SJCRH30 (cell line): ENCODE results near the gene SPRY1. TPM values are rescaled to one million over a fixed set of nuclear protein-coding genes. Genes with fewer than 3 reads are reported as not detected.

Experiments
- DNase-seq, 2 experiments: peaks; one replicate each; pipeline ENCODE4 v3.0.0-alpha.2; 2015 to 2020
- H3K27ac ChIP-seq: fragments of 250-450 bp; sonication (Bioruptor Pico); 2 replicates; pipeline ENCODE4 v1.5.1; 2020; ENCODE audit warnings: mild to moderate bottlenecking, moderate library complexity
- H3K27me3 ChIP-seq: fragments of 250-450 bp; sonication (Bioruptor Pico); 2 replicates; pipeline ENCODE4 v1.5.1; 2020; ENCODE audit warnings: mild to moderate bottlenecking, moderate library complexity
- H3K36me3 ChIP-seq: fragments of 250-450 bp; sonication (Bioruptor Pico); 2 replicates; pipeline ENCODE4 v1.5.1; 2020; ENCODE audit warnings: mild to moderate bottlenecking, moderate library complexity
- H3K4me1 ChIP-seq: fragments of 250-450 bp; sonication (Bioruptor Pico); 2 replicates; pipeline ENCODE4 v1.5.1; 2020; ENCODE audit warnings: mild to moderate bottlenecking, moderate library complexity
- H3K4me3 ChIP-seq: fragments of 250-450 bp; sonication (Bioruptor Pico); 2 replicates; pipeline ENCODE4 v1.5.1; 2020; ENCODE audit warnings: mild to moderate bottlenecking, moderate library complexity
- H3K9me3 ChIP-seq: fragments of 250-450 bp; sonication (Bioruptor Pico); replicated peaks from 2 replicates; pipeline ENCODE4 v1.5.1; 2020; ENCODE audit warnings: mild to moderate bottlenecking, moderate library complexity
- total RNA-seq: library from RNA; depleted of rRNA; stranded (reverse); fragments of >200 nt; shearing (Covaris generic); gene quantifications from 2 replicates; pipeline ENCODE4 v1.2.3, GENCODE V29; 2014

Gene SPRY1
- total RNA-seq, 1 experiment from 2014 or later: 42.6 TPM

DNA sequence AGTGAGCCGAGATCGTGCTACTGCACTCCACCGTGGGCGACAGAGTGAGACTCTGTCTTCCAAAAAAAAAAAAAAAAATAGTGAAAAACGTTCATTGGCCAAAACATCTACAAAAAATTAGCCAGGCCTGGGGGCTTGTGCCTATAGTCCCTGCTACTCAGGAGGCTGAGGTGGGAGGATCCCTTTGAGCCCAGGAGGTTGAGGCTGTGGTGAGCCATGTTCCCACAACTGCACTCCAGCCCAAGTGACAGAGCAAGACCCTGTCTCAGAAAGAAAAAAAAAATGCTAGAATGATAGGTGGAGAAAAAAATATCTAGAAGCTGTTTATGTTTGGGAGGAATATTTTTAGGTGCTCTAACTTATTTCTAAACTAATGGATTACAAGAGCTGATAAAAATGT, 14.9 kb downstream of the SPRY1 start:
- no peak overlapping the region for H3K4me3 ChIP-seq
- H3K4me1 ChIP-seq: peaks cover 46% of the 10 kb centered on the region
- H3K36me3 ChIP-seq: no peaks in the 10 kb centered on the region
- DNase-seq: no peak
- no peaks in the 10 kb centered on the region for H3K27me3 ChIP-seq
- no peaks in the 10 kb centered on the region for H3K9me3 ChIP-seq
- no peak overlapping the region for H3K27ac ChIP-seq

DNA sequence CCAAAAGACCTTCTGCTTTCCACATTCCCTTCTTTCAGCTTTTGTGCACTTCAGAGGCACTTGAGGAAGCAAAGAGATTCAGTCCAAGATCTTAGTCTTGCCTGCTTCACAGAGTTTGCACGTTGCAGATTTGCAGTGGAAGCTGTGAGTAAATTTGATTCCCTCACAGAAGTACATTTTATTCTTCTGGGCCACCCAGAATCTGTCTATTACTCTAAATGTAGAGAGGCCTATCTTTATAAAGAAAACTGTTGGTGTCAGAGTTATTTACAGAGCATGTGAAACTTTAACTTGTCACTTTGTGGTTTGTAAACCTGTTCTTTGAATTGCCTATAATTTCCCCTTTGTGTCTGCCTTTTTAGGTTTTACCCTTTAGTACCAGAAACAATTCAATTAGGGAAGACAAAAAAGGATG, 15.5 kb downstream of the SPRY1 start:
- H3K27me3 ChIP-seq: no peaks in the 10 kb centered on the region
- no peak overlapping the region for H3K27ac ChIP-seq
- H3K36me3 ChIP-seq: no peaks in the 10 kb centered on the region
- peaks cover 43% of the 10 kb centered on the region for H3K4me1 ChIP-seq
- no peak overlapping the region for H3K4me3 ChIP-seq
- no peaks in the 10 kb centered on the region for H3K9me3 ChIP-seq
- DNase-seq: no peak

DNA sequence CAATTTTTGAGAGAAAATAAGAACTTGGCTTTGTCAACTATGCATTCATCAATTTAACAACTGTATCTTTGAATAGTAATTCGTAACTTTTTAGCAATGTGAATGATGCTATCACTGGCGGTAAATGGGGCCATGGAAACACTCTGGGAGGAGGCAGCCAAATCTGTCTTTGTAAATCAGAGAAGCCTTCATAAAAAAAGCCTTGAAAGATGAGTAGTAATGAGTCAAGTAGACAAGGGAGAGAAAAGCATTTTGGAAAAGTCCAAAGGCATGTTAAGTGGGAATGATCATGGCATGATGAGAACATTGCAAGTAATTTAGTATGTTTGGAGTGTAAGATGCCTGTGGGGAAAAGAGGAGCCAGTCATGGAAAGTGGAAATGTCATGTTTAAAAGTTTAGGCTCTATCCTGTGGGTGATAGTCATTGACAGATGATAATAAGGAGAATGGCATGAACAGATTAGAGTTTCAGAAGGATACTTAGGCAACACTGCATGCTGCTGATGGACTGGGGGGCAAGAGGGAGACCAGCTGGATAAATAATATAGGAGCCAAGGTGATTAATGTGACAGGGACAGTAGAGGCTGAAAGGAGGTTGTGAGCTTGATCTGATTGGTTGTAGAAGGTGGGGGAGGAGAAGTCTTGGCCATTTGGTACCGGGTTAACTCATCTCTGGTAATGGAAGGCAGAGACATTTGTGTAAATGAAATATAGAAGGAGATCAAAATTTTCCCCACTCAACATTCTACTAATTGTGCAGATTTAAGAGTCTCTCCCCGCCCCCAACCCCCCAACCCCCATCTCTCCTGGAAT, 16.3 kb downstream of the SPRY1 start:
- Histone ChIP-seq H3K27ac (no peak overlapping the region), H3K4me1 (peaks cover 44% of the 10 kb centered on the region)
- peak; percentile 34 to 62 for DNase-seq

DNA sequence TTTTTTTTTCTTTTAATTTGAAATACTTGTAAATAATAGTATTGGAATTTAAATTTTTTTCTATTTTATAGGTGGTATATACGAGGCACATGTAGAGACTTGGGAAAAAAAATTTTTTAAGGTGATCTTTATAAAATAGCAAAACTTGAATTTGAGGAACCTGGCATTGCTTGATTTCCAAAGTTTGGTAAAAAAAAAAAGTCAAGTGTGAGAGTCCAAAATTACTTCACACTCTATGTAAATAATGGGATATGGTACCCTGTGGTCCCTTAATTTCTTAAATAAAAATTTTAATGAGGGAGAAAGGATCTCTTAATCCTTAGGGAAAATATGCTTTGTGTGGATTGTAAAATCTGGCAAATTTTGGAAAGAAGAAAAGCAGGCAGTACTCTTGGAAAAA, 19.0 kb downstream of the SPRY1 start:
- Histone ChIP-seq H3K36me3 (no peaks in the 10 kb centered on the region), H3K27ac (no peak overlapping the region), H3K27me3 (no peaks in the 10 kb centered on the region), H3K4me3 (no peak overlapping the region), H3K9me3 (no peaks in the 10 kb centered on the region), H3K4me1 (peaks cover 37% of the 10 kb centered on the region)
- DNase-seq: no peak

More for the DNA sequence above, 16.3 kb downstream of the SPRY1 start:
- H3K27me3 ChIP-seq: no peaks in the 10 kb centered on the region
- no peaks in the 10 kb centered on the region for H3K36me3 ChIP-seq
- no peak overlapping the region for H3K4me3 ChIP-seq
- no peaks in the 10 kb centered on the region for H3K9me3 ChIP-seq

DNA sequence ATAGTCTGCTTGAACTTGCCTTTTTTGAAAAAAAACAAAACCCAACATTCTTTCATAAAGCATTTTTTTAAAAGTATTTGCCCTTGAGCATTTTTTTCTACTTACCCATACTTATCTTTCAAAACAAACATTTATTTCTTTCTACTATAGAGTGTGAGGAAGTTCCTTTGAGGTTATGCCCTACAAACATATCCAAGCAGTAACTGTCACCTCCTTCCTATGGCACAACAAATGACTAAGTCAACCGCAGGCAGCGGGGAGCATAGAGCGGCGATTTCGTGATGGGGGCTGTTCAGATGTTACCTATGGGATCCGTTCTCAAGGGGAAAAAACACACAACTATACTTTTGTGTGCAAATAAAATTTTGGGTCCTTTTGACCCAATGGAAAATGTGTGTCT, 19.4 kb downstream of the SPRY1 start:
- DNase-seq: no peak
- H3K9me3 ChIP-seq: no peaks in the 10 kb centered on the region
- H3K27me3 ChIP-seq: no peaks in the 10 kb centered on the region
- H3K27ac ChIP-seq: no peak overlapping the region
- peaks cover 37% of the 10 kb centered on the region for H3K4me1 ChIP-seq
- H3K4me3 ChIP-seq: no peak overlapping the region
- no peaks in the 10 kb centered on the region for H3K36me3 ChIP-seq

DNA sequence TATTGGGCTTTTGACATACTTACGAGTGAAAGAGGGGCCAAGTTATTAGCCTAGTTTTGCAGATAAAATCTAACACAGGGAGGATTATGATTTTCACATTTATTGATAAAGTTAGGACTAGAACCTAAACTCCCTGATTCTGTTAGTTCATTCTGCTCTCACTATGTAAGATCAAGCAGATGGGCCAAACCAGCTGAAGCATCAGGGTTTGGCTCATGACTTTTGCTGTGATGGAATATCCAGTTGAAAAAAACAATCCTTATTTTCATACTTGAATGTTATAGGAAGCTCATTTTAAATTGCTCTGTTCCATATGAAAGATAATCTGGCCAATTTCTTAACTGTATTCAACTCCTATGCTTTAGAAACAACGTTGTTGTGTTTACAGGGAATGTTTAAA, 21.2 kb downstream of the SPRY1 start:
- DNase-seq: no peak
- Histone ChIP-seq H3K9me3 (no peaks in the 10 kb centered on the region), H3K36me3 (no peaks in the 10 kb centered on the region), H3K4me3 (no peak overlapping the region; the same call in 1 of the 2 replicates), H3K27me3 (no peaks in the 10 kb centered on the region), H3K4me1 (peaks cover 39% of the 10 kb centered on the region), H3K27ac (peak overlapping the region; percentile 59)

DNA sequence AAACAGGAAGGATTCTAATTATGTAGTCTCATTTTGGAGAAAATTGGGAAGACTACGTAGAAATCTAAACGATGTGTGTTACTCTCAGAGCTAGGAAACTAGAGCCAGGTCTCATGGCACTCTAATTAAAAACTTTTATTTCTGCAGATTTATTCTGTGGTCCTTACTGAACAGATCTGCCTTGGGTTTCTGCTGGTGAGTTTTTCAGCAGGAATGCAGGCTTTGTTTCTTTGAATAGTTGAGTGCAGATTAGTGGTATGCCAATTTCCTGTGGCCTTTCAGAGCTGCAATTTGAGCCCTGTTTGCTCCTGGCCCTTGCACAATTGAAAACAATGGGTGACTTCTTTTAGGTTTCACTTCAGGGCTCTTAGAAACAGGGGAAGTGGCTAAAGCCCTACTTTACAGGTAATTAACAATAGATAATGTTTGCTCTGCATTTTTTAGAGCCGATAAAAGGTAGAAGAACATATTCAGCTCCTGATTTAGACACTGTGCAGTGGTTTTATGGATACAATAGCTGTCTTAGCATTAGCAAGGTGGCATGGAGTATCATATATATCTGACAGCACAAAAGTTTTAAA, 21.8 kb downstream of the SPRY1 start:
- peak; percentile 79 to 93 for DNase-seq
- peak overlapping the region; percentile 24 for H3K4me3 ChIP-seq
- no peaks in the 10 kb centered on the region for H3K9me3 ChIP-seq
- H3K27me3 ChIP-seq: no peaks in the 10 kb centered on the region
- no peaks in the 10 kb centered on the region for H3K36me3 ChIP-seq
- peaks cover 35% of the 10 kb centered on the region for H3K4me1 ChIP-seq
- H3K27ac ChIP-seq: peak overlapping the region; percentile 59

DNA sequence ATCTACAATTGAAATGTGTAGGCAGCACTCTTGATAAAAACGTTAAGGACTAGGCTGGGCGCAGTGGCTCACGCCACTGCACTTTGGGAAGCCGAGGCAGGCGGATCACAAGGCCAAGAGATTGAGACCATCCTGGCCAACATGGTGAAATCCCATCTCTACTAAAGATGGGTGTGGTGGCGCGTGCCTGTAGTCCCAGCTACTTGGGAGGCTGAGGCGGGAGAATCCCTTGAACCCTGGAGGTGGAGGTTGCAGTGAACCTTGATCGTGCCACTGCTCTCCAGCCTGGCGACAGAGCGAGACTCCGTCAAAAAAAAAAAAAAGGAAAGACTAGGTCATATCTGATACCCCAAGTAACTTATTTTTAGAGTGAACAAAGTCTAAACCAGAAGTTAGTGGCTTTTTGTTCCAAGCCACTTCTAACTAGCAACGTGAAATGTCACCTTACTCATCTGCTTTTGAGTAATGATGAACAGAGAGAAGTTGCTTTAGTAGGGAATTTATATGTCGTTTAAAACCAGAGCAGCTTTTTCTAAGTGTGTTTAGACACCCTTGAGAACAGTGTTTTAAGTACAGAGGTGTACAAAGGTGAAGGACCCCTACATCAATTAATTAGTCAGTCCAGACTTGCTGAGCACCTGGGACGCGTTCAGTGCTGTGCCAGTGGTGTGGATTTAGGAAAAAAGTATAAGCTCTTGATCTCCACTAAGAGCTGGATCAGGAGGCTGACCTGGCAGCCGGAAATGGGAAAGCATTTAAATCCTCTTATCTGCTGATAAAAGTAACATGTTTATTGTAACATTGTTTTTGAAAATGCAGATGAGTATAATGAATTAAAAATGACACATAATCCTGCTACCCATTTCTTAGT, 23.5 kb downstream of the SPRY1 start:
- Histone ChIP-seq H3K4me1 (peaks cover 33% of the 10 kb centered on the region), H3K27me3 (no peaks in the 10 kb centered on the region), H3K9me3 (no peaks in the 10 kb centered on the region), H3K36me3 (no peaks in the 10 kb centered on the region), H3K4me3 (no peak overlapping the region), H3K27ac (no peak overlapping the region)
- no peak for DNase-seq

DNA sequence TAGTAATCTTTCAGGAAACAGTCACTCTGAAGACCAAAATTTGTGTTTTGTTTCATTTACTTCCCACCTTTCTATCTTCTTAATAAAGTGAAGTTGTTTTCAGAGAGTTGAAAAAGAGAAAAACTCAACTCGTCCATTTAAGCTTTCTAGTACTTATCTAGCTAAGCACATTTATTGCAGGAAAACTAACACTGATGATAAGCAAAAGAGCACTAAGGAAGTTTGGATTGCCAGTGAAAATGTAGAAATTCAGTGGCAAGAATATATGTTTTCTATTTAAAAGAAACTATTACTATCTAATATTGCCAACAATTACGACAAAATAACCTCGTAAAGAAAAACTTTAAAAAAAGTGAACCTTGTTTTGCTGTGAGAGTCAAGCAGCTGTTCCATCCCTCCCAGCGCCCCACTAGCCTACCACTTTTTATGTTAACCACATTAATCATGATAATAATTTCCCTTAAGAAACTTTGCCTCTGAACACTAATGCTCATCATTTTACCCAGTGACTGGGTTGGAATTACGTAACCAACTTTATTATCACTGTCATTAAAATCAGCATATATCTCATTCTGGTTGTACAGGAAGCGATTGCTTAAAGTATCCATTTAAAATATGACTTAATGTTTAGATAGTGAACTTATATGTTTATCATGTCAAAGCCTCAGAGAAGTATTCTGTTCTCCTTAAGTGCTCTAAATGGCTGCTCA, 24.8 kb downstream of the SPRY1 start:
- H3K27ac ChIP-seq: no peak overlapping the region
- H3K27me3 ChIP-seq: no peaks in the 10 kb centered on the region
- no peak overlapping the region for H3K4me3 ChIP-seq
- no peaks in the 10 kb centered on the region for H3K9me3 ChIP-seq
- peaks cover 33% of the 10 kb centered on the region for H3K4me1 ChIP-seq
- peak in 1 of 2 experiments; percentile 56 for DNase-seq
- H3K36me3 ChIP-seq: no peaks in the 10 kb centered on the region

DNA sequence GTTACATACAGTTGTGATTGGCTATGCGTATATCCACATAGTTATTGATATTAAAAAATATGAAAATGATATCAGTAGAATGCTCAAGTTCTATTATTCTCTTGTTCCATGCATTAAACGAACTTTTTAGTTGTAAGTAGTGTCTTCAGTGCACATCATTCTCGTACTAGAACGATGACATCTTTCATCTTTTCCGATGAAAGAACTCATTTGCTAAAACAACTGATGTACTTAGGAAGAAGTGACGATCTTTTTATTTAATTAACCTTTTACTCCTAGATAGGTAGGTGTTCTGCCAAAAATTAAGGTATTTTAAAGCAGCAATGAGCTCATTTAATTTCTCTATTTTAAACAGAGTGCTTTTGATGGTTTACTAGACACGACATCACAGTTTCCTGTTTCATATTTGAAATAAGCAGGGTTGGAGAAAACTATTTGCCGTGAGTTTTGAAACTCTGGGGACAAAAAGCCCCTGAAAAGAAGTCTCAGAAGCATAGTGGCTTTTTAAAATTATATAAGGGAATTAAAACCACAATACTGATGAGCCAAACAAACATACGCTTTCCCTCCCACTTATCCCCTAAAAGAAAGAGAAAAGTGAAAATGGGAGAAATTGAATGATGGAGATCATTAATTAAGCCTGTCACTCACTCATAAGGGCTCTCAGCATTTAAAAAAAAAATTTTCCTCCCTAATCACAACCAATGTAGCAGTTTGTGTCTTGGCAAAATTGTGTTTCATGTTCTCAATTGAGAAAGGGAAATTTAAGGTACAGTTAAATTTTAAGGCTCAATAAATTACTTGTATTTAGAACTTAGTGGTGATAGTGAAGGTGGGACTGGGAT, 25.6 kb downstream of the SPRY1 start:
- Histone ChIP-seq H3K9me3 (no peaks in the 10 kb centered on the region; the same call in 1 of the 2 replicates), H3K4me3 (no peak overlapping the region), H3K36me3 (no peaks in the 10 kb centered on the region), H3K27ac (no peak overlapping the region), H3K4me1 (peaks cover 31% of the 10 kb centered on the region), H3K27me3 (no peaks in the 10 kb centered on the region)
- no peak for DNase-seq

DNA sequence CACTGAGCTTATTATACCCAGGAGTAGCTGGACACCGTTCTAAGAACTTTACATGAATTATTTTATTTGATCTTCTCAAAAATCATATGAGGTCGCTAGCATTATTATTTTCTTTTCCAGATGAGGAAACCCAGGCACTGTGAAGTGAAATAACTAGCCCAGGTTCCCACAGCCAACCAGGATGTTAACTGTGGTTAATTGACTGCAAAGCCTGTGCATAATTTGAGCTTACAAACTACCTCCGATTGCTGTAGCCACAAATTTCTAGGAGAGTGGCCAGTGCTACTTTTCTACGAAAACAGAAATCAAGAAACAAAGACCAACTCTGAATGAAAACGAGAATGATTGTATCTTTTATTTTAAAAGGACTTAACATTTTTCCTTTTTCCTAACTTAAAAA, 27.2 kb downstream of the SPRY1 start:
- no peak for DNase-seq
- Histone ChIP-seq H3K36me3 (no peaks in the 10 kb centered on the region), H3K4me1 (peaks cover 17% of the 10 kb centered on the region), H3K9me3 (no peaks in the 10 kb centered on the region; the same call in none of the 2 replicates), H3K4me3 (no peak overlapping the region), H3K27me3 (no peaks in the 10 kb centered on the region), H3K27ac (no peak overlapping the region)

DNA sequence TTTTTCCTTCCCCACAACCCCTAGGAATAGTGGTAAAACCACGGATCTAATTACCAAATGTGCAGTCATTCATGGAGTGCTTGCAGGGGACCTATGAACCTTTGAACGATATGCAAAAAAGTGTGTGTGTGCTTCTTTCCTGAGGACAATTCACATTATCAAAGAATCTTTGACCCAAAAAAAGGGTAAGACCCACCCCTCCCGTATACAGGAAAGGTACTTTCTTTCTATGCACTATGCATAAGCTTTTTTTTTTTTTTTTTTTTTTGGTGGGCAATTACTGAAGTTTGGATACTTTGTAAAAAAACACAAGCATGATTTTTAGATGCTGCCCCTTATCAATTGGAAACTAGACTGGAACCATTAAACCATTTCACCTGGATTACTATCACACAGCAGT, 31.4 kb downstream of the SPRY1 start:
- Histone ChIP-seq H3K9me3 (peaks cover 2% of the 10 kb centered on the region), H3K27me3 (no peaks in the 10 kb centered on the region), H3K4me3 (no peak overlapping the region), H3K36me3 (no peaks in the 10 kb centered on the region), H3K27ac (no peak overlapping the region), H3K4me1 (no peaks in the 10 kb centered on the region)
- DNase-seq: no peak

DNA sequence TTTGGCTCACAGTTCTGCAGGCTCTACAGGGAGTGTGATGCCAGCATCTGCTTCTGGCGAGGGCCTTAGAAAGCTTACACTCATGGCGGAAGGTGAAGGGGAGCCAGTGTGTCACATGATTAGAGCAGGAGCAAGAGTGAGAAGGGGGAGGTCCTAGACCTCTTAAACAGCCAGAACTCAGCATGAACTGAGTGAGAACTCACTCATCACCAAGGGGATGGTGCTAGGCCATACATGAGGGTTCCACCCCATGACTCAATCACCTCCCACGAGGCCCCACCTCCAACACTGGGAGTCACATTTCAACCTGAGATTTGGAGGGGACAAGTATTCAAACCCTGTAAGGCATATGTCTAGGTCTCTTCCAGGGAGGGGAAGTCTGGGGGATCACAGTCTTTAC, 33.4 kb downstream of the SPRY1 start:
- Histone ChIP-seq H3K9me3 (peaks cover 2% of the 10 kb centered on the region), H3K4me1 (no peaks in the 10 kb centered on the region), H3K4me3 (no peak overlapping the region), H3K27me3 (no peaks in the 10 kb centered on the region), H3K27ac (no peak overlapping the region), H3K36me3 (no peaks in the 10 kb centered on the region)
- no peak for DNase-seq

DNA sequence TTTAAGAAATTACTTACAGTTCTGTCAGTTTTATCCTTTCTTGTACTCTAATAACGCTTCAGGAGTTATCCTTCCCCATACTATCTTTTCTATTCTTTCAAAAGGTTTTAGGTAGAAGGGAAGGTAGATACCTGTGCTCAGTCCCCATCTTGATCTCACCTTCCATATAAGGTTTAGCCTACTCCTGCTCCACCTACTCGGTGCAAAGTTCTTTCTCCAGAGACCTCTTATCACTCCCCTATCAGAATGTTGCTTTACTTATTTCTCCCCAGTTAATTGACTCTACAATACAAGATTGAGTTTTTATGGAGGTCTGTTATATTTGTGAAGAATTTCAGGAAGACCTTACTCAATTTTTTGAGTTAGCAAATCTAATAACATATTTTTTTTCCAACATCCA, 33.9 kb downstream of the SPRY1 start:
- no peak overlapping the region for H3K27ac ChIP-seq
- no peaks in the 10 kb centered on the region for H3K27me3 ChIP-seq
- peaks cover 2% of the 10 kb centered on the region for H3K9me3 ChIP-seq
- H3K4me3 ChIP-seq: no peak overlapping the region
- no peaks in the 10 kb centered on the region for H3K36me3 ChIP-seq
- H3K4me1 ChIP-seq: no peaks in the 10 kb centered on the region
- no peak for DNase-seq
